GM12875 (cell line): Measurements from ENCODE around the gene IKZF1.

ENCODE experiments used
- H3K4me3 ChIP-seq: one replicate; pipeline ENCODE4 v1.5.1; 2011; ENCODE audit warnings: low read depth, low read length, control low read depth
- CTCF ChIP-seq: IDR thresholded peaks from 2 replicates; pipeline ENCODE4 v1.5.1; 2011; ENCODE audit warnings: low read depth, mild to moderate bottlenecking, control low read depth, inconsistent platforms, low read length, moderate library complexity, borderline replicate concordance; ENCODE audit not compliant: insufficient read depth

The IKZF1 gene

GRCh38 chr7:50304129-50304910 is at the start of gene IKZF1:
Gene IKZF1, plus strand, starts transcription at chr7:50304716. Its CDS starts 14,346 bp downstream, at chr7:50319062.
- TF ChIP-seq CTCF: no peak
- peak within 1 kb of the TSS; percentile 65 for H3K4me3 ChIP-seq

- TF ChIP-seq CTCF: no peak
- no peak overlapping the region for H3K4me3 ChIP-seq
Observed at GRCh38 chr7:50261593-50261992, 42.9 kb upstream of the IKZF1 start.

DNA sequence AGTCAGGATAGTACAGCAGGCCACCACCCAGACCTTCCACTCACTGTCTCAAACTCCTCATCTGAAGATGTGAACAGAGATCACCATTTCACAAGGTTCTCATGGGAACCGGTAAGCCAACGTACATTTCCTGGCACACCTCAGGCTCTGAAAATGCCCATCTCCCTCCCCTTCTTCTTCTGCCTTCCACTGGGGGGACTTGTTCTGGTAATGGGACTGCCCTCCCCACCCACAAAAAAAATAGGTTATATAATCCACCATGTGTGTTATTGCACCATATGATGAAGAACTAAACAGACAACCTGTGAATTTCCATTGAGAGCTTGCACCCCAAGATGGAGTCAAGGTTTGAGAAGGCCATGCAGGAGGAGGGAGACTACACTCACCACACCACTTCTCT is 42.1 kb upstream of the IKZF1 start:
- H3K4me3 ChIP-seq: no peak overlapping the region
- TF ChIP-seq CTCF: no peak

DNA sequence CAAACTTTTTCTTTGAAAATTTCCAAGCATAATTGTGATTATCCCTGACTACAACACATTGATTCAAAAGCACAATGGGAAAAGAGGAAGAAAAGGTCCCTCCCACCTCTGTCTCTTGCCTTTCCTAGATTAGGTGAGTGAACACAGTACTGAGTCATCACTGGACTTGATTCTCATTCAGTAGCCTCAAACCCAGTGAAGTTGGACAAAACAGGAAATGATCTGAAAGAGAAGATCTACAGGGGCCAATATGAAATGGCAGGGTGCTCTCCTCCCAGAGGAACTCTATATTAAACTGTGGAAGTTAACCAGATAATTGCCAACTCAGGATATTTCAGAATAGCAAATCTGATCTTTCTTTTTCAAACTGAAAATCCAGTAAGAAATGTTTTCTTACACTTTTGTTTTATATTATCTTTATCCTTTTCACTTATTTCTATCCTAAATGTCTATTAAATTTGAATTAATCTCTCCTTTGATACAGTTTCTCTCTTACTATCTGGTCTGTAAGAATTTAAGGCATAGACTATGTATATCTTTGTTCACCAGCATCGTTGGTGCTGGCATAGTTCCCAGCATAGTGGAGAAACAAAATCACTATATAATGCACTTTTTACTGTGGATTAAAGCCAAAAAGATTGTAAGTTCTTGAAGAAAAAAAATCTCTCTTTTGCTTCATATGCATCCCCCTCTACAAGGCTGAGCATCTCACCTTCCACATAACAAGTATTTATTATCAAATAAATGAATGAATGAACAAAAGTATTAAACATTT is 41.4 kb upstream of the IKZF1 start:
- no peak overlapping the region for H3K4me3 ChIP-seq
- TF ChIP-seq CTCF: no peak

- H3K4me3 ChIP-seq: no peak overlapping the region
Observed at GRCh38 chr7:50264908-50265307, 39.6 kb upstream of the IKZF1 start.

GRCh38 chr7:50265968-50266634 is 38.4 kb upstream of the IKZF1 start:
- H3K4me3 ChIP-seq: no peak overlapping the region
- TF ChIP-seq CTCF: no peak

More at GRCh38 chr7:50264908-50265307, 39.6 kb upstream of the IKZF1 start:
- no peak for TF ChIP-seq CTCF
